Natural killer cell (primary cell): ENCODE data around the gene RAP1GAP. TPM values are rescaled to one million over a fixed set of nuclear protein-coding genes. Genes with fewer than 3 reads are reported as not detected.

ENCODE experiments used
- ATAC-seq, 3 donors: fragments of 150-1000 bp in 2 of 3; fragments of 200-7000 bp in 1 of 3; cut with Tn5 transposase; 1 replicate in 1 of 3; 2 replicates in 2 of 3; pipeline ENCODE4 v1.10.0; 2021; ENCODE audit warnings: mild to moderate bottlenecking in 2 of 3, moderate library complexity in 2 of 3
- DNase-seq, 2 donors: peaks; one replicate each; pipeline versions ENCODE4 v3.0.0 to v3.0.0-alpha.2; 2013 to 2021; ENCODE audit warnings: mixed read lengths in 1 of 2
- H3K27ac ChIP-seq: one replicate; pipeline ENCODE4 v1.5.1; 2013; ENCODE audit warnings: mild to moderate bottlenecking, low read length
- H3K27me3 ChIP-seq: one replicate; pipeline ENCODE4 v1.6.1; 2013; ENCODE audit warnings: low read length; ENCODE audit not compliant: control insufficient read depth, insufficient read depth
- H3K36me3 ChIP-seq: one replicate; pipeline ENCODE4 v1.6.1; 2013; ENCODE audit warnings: low read length; ENCODE audit not compliant: control insufficient read depth, insufficient read depth
- H3K4me1 ChIP-seq: one replicate; pipeline ENCODE4 v1.6.1; 2013; ENCODE audit warnings: low read length; ENCODE audit not compliant: control insufficient read depth, insufficient read depth
- H3K4me3 ChIP-seq: one replicate; pipeline ENCODE4 v1.5.1; 2013; ENCODE audit warnings: low read length
- H3K9me3 ChIP-seq: one replicate; pipeline ENCODE4 v1.6.1; 2013; ENCODE audit warnings: low read length; ENCODE audit not compliant: control insufficient read depth, insufficient read depth
- H3K27ac Mint-ChIP-seq, 2 donors: one replicate each; pipeline ENCODE4 v1.8.0; 2022; ENCODE audit warnings: mild to moderate bottlenecking in 2 of 2, mixed read lengths in 2 of 2, moderate library complexity in 1 of 2
- H3K27me3 Mint-ChIP-seq, 2 donors: one replicate each; pipeline ENCODE4 v1.8.0; 2022; ENCODE audit warnings: low read depth in 2 of 2, mixed read lengths in 2 of 2
- H3K36me3 Mint-ChIP-seq: one replicate; pipeline ENCODE4 v1.8.0; 2022; ENCODE audit warnings: mixed read lengths
- H3K4me1 Mint-ChIP-seq, 2 donors: one replicate each; pipeline ENCODE4 v1.8.0; 2022; ENCODE audit warnings: mixed read lengths in 2 of 2
- H3K4me3 Mint-ChIP-seq: one replicate; pipeline ENCODE4 v1.8.0; 2022; ENCODE audit warnings: mild to moderate bottlenecking, moderate library complexity, mixed read lengths
- H3K9me3 Mint-ChIP-seq, 2 donors: one replicate each; pipeline ENCODE4 v1.8.0; 2022; ENCODE audit warnings: mixed read lengths in 2 of 2
- WGBS: methylation state at CpG from one replicate; pipeline ENCODE4 v1.1.7; 2013; ENCODE audit warnings: missing lambda C conversion rate; ENCODE audit not compliant: insufficient coverage; 5-methylcytosine and 5-hydroxymethylcytosine counted together
- intact Hi-C: fragments of 100-400 bp; cut with micrococcal nuclease; formaldehyde crosslinking; loops from one replicate; pipeline ENCODE4 v1.14.2; 2022
- total RNA-seq, 4 donors: library from RNA; stranded (reverse); fragments of 120-200 nt in 1 of 4; gene quantifications; one replicate each; pipeline versions ENCODE4 v1.2.3 to v1.2.4, GENCODE V29; 2013 to 2022
- TF ChIP-seq, protein P1 (sequence below): fragments of 200-600 bp; IDR thresholded peaks from one replicate; pipeline ENCODE4 v1.8.0; 2022; ENCODE audit warnings: antibody characterized with exemption

RAP1GAP gene
- total RNA-seq, 3 donors from 2014 or later (not counting 1 experiment from before 2014, with no cell fraction given) = 0.47 to 1.1 TPM; not detected in 1

DNA sequence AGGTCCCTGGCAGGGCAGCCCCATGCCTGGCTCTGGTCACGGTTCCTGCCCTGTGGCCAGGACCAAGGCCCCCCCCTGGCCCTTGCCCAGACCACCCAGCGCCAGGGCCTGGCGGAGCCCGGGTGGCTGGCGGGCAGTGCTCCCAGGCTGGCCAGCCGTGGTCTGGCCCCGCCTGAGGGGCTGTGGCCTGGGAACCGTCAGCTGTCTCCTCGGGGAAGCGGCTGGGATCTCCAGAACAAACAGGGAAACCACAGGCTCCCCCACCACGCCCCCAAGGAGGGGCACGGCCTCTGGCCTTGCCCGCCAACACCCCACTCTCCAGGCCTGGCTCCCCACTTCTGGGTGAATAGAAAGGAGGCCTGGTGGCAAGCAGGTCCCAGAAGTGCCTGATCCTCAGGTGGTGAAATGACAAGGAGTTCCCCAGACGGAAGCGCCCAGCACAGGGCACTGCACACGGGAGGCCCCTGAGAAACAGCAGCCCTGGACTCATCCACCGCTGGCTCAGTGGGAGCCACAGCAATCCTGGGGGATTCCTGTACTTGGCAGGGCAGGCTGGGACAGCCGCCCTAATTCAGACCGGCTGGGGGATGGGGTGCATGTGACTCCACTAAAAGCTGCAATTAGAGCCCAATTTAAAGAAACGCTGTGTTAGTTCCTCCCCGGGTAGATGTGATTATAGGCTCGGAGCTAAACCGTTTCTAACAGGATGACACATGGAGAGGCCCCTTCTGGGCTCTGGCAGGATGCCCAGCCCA, 78.9 kb downstream of the RAP1GAP start:
- no peaks in the 10 kb centered on the region for H3K9me3 ChIP-seq
- ATAC-seq = peak in 1 of 3 donors; percentile 34
- no peak for DNase-seq
- no peaks in the 10 kb centered on the region for H3K4me1 ChIP-seq
- no peaks in the 10 kb centered on the region for H3K27me3 ChIP-seq
- Mint-ChIP-seq H3K9me3 (no peaks in the 10 kb centered on the region), H3K27me3 (peaks cover 8 to 9% of the 10 kb centered on the region in 2 donors), H3K4me1 (no peaks in the 10 kb centered on the region), H3K4me3 (no peak overlapping the region), H3K36me3 (no peaks in the 10 kb centered on the region), H3K27ac (no peak overlapping the region)
- intact Hi-C loops = no loop called here
- no peak overlapping the region for H3K4me3 ChIP-seq
- H3K36me3 ChIP-seq = no peaks in the 10 kb centered on the region
- no peak overlapping the region for H3K27ac ChIP-seq
- TF ChIP-seq, protein P1, sequence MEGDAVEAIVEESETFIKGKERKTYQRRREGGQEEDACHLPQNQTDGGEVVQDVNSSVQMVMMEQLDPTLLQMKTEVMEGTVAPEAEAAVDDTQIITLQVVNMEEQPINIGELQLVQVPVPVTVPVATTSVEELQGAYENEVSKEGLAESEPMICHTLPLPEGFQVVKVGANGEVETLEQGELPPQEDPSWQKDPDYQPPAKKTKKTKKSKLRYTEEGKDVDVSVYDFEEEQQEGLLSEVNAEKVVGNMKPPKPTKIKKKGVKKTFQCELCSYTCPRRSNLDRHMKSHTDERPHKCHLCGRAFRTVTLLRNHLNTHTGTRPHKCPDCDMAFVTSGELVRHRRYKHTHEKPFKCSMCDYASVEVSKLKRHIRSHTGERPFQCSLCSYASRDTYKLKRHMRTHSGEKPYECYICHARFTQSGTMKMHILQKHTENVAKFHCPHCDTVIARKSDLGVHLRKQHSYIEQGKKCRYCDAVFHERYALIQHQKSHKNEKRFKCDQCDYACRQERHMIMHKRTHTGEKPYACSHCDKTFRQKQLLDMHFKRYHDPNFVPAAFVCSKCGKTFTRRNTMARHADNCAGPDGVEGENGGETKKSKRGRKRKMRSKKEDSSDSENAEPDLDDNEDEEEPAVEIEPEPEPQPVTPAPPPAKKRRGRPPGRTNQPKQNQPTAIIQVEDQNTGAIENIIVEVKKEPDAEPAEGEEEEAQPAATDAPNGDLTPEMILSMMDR = no peak
- WGBS = 28% methylated on average over 20 of the region's 23 CpGs

DNA sequence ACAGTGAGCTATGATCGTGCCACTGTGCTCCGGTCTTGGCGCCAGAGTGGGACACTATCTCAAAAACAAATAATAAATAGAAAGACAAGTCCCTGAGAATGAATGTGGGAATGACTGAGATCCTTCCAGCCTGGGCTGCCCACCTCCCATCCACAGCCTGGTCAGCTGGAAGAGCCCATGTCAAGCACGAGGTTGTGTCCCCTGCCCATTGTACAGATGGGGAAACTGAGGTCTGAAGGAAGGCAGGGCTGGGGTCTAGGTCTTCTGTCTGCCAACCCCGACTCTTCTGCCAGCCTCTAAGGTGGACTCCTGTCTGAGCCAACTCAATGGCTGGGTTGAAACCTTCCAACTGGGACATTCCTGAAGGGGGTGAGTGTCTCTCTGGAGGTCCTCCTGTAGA, 79.5 kb downstream of the RAP1GAP start:
- intact Hi-C loops = no loop called here
- peaks cover 8 to 12% of the 10 kb centered on the region in 2 donors for H3K27me3 Mint-ChIP-seq
- Histone ChIP-seq H3K36me3 (no peaks in the 10 kb centered on the region), H3K9me3 (no peaks in the 10 kb centered on the region), H3K27ac (no peak overlapping the region), H3K27me3 (no peaks in the 10 kb centered on the region), H3K4me1 (no peaks in the 10 kb centered on the region), H3K4me3 (no peak overlapping the region)
- H3K4me1 Mint-ChIP-seq = no peaks in the 10 kb centered on the region
- H3K9me3 Mint-ChIP-seq = no peaks in the 10 kb centered on the region
- ATAC-seq (no peak), DNase-seq (no peak)
- 68% methylated on average over 2 of the region's 5 CpGs for WGBS
- H3K27ac Mint-ChIP-seq = no peak overlapping the region
- H3K36me3 Mint-ChIP-seq = no peaks in the 10 kb centered on the region
- no peak overlapping the region for H3K4me3 Mint-ChIP-seq
- TF ChIP-seq, protein P1 = no peak

DNA sequence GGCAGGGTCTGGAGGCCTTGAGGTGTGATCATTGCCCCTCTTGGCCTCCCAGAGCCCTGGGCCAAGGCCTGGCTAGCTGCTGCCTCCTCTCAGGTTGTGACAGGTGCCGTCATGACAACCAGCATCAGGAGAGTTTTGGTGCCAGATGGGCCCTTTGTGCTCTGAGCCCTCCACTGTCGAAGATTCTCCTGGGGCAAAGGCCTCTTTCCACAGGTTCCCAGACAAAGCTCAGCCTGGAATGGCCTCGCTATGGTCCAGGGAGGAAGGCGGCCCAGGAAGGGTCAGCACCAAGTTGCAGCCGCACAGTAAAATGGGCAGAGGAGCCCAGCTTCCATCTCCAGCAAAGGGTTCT, 81.6 kb downstream of the RAP1GAP start:
- Histone ChIP-seq H3K9me3 (no peaks in the 10 kb centered on the region), H3K36me3 (no peaks in the 10 kb centered on the region), H3K27ac (no peak overlapping the region), H3K4me1 (no peaks in the 10 kb centered on the region), H3K27me3 (no peaks in the 10 kb centered on the region), H3K4me3 (no peak overlapping the region)
- Mint-ChIP-seq H3K36me3 (no peaks in the 10 kb centered on the region), H3K9me3 (no peaks in the 10 kb centered on the region), H3K27ac (no peak overlapping the region), H3K4me1 (no peaks in the 10 kb centered on the region), H3K27me3 (peaks cover 8 to 10% of the 10 kb centered on the region in 2 donors), H3K4me3 (no peak overlapping the region)
- intact Hi-C loops = no loop called here
- TF ChIP-seq, protein P1 = no peak
- WGBS = 88% methylated on average over 5 of the region's 5 CpGs
- ATAC-seq (no peak), DNase-seq (no peak)
